ENCODE results near the gene TMEM18.
"Not testable (repeated sequence)": the region's sequence is repeated elsewhere in the genome, so short reads cannot be mapped to it uniquely, and the experiment has no call there.

Gene TMEM18

GRCh38 chr2:692767-693166, 15.6 kb upstream of the TMEM18 start:
- no peak for DNase-seq

- no peak for DNase-seq
Observed at GRCh38 chr2:691821-692761, 14.9 kb upstream of the TMEM18 start.

- DNase-seq = no peak
Observed at GRCh38 chr2:690799-691198, 13.6 kb upstream of the TMEM18 start.

- no peak for DNase-seq
Observed at GRCh38 chr2:689877-690510, 12.8 kb upstream of the TMEM18 start.

GRCh38 chr2:689237-689636, 12.0 kb upstream of the TMEM18 start:
- DNase-seq = no peak

- DNase-seq = no peak
Observed at GRCh38 chr2:688504-689076, 11.4 kb upstream of the TMEM18 start.

- no peak for DNase-seq
Observed at GRCh38 chr2:685421-685820, 8.2 kb upstream of the TMEM18 start.

- DNase-seq = not testable (repeated sequence)
Observed at GRCh38 chr2:684913-685312, 7.7 kb upstream of the TMEM18 start.

GRCh38 chr2:682226-682625, 5.0 kb upstream of the TMEM18 start:
- no peak for DNase-seq

GRCh38 chr2:681312-681711, 4.1 kb upstream of the TMEM18 start:
- no peak for DNase-seq

GRCh38 chr2:680496-680895, 3.3 kb upstream of the TMEM18 start:
- no peak for DNase-seq

- DNase-seq = no peak
Observed at GRCh38 chr2:678964-679363, 1.8 kb upstream of the TMEM18 start.

- DNase-seq = no peak
Observed at GRCh38 chr2:677959-678550, 849 bp upstream of the TMEM18 start.

GRCh38 chr2:676647-677055, 555 bp downstream of the TMEM18 start:
- DNase-seq = peak; percentile 95

- DNase-seq = no peak
Observed at GRCh38 chr2:675982-676646, 1.1 kb downstream of the TMEM18 start.

- DNase-seq = no peak
Observed at GRCh38 chr2:675460-675859, 1.7 kb downstream of the TMEM18 start.

- no peak for DNase-seq
Observed at GRCh38 chr2:675051-675450, 2.2 kb downstream of the TMEM18 start.

- no peak for DNase-seq
Observed at GRCh38 chr2:674321-674985, 2.8 kb downstream of the TMEM18 start.

- DNase-seq = no peak
Observed at GRCh38 chr2:673615-674320, 3.4 kb downstream of the TMEM18 start.

GRCh38 chr2:673016-673415, 4.2 kb downstream of the TMEM18 start:
- no peak for DNase-seq

- no peak for DNase-seq
Observed at GRCh38 chr2:672606-672905, 4.7 kb downstream of the TMEM18 start.

All from activated effector memory CD4-positive, alpha-beta T cell treated with Interleukin-2 at 50 U/mL for 16 hours (primary cell).